SU-DHL-6 (cell line): ENCODE results near the gene RRAGA.

ENCODE experiments used
- H2AFZ ChIP-seq: fragments of 200-600 bp; sonication (generic); 2 replicates; pipeline ENCODE4 v1.6.1; 2014; ENCODE audit warnings: low read depth, mild to moderate bottlenecking, moderate library complexity, mixed read lengths, antibody characterized with exemption, low read length; ENCODE audit not compliant: severe bottlenecking
- H3F3A ChIP-seq: fragments of 200-600 bp; shearing (Covaris generic); 2 replicates; pipeline ENCODE4 v1.6.0; 2016; ENCODE audit warnings: antibody characterized with exemption, mild to moderate bottlenecking; ENCODE audit not compliant: insufficient read depth
- H3K27ac ChIP-seq: fragments of 200-600 bp; sonication (generic); 2 replicates; pipeline ENCODE4 v1.5.1; 2016; ENCODE audit warnings: low read depth, mild to moderate bottlenecking, low read length, moderate library complexity, mixed read lengths
- H3K27me3 ChIP-seq: fragments of 200-600 bp; sonication (generic), shearing (Covaris generic); 2 replicates; pipeline ENCODE4 v1.6.0; 2014; ENCODE audit warnings: mild to moderate bottlenecking, low read length
- H3K36me3 ChIP-seq: fragments of 200-600 bp; sonication (generic); 2 replicates; pipeline ENCODE4 v1.6.1; 2014; ENCODE audit warnings: mild to moderate bottlenecking, low read length, mixed read lengths
- H3K4me2 ChIP-seq: fragments of 300-600, 200-600 bp; shearing (Covaris generic), sonication (generic); 2 replicates; pipeline ENCODE4 v1.6.0; 2014; ENCODE audit warnings: low read length, low read depth, mild to moderate bottlenecking; ENCODE audit not compliant: poor library complexity, severe bottlenecking
- H3K4me3 ChIP-seq: fragments of 200-600 bp; sonication (generic); 2 replicates; pipeline ENCODE4 v1.5.1; 2014; ENCODE audit warnings: antibody characterized with exemption, low read length, mild to moderate bottlenecking, mixed read lengths; ENCODE audit not compliant: insufficient read depth, poor library complexity, severe bottlenecking
- H3K79me2 ChIP-seq: fragments of 200-600 bp; sonication (generic); 2 replicates; pipeline ENCODE4 v1.6.1; 2014; ENCODE audit warnings: mild to moderate bottlenecking, low read length, moderate library complexity; ENCODE audit not compliant: insufficient read depth
- H3K9ac ChIP-seq: fragments of 200-600 bp; sonication (generic); 2 replicates; pipeline ENCODE4 v1.7.0; 2014; ENCODE audit warnings: mild to moderate bottlenecking, low read length
- H3K9me2 ChIP-seq: fragments of 200-600 bp; sonication (generic); replicated peaks from 2 replicates; pipeline ENCODE4 v1.6.1; 2014; ENCODE audit warnings: low read length; ENCODE audit not compliant: insufficient read depth
- H3K9me3 ChIP-seq: fragments of 200-600 bp; sonication (generic); 2 replicates; pipeline ENCODE4 v1.6.1; 2014; ENCODE audit warnings: low read length, mixed read lengths; ENCODE audit not compliant: insufficient read depth
- H4K20me1 ChIP-seq: fragments of 200-600 bp; sonication (generic); 2 replicates; pipeline ENCODE4 v1.6.1; 2014; ENCODE audit warnings: low read depth, mild to moderate bottlenecking, antibody characterized with exemption, low read length, moderate library complexity, mixed read lengths
- EZH2phosphoT487 ChIP-seq: fragments of 200-600 bp; sonication (generic), shearing (Covaris generic); conservative IDR thresholded peaks from 2 replicates; pipeline ENCODE4 v1.6.1; 2018; ENCODE audit warnings: mild to moderate bottlenecking, antibody characterized with exemption, low read length, moderate library complexity, mixed read lengths
- TF ChIP-seq, protein P1 (sequence below): fragments of 200-600 bp; sonication (generic); IDR thresholded peaks from one replicate; pipeline ENCODE4 v1.5.1; 2017; ENCODE audit warnings: antibody characterized with exemption, mild to moderate bottlenecking, low read length, moderate library complexity; ENCODE audit not compliant: insufficient read depth, poor library complexity, severe bottlenecking

Gene RRAGA, protein sequence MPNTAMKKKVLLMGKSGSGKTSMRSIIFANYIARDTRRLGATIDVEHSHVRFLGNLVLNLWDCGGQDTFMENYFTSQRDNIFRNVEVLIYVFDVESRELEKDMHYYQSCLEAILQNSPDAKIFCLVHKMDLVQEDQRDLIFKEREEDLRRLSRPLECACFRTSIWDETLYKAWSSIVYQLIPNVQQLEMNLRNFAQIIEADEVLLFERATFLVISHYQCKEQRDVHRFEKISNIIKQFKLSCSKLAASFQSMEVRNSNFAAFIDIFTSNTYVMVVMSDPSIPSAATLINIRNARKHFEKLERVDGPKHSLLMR

DNA sequence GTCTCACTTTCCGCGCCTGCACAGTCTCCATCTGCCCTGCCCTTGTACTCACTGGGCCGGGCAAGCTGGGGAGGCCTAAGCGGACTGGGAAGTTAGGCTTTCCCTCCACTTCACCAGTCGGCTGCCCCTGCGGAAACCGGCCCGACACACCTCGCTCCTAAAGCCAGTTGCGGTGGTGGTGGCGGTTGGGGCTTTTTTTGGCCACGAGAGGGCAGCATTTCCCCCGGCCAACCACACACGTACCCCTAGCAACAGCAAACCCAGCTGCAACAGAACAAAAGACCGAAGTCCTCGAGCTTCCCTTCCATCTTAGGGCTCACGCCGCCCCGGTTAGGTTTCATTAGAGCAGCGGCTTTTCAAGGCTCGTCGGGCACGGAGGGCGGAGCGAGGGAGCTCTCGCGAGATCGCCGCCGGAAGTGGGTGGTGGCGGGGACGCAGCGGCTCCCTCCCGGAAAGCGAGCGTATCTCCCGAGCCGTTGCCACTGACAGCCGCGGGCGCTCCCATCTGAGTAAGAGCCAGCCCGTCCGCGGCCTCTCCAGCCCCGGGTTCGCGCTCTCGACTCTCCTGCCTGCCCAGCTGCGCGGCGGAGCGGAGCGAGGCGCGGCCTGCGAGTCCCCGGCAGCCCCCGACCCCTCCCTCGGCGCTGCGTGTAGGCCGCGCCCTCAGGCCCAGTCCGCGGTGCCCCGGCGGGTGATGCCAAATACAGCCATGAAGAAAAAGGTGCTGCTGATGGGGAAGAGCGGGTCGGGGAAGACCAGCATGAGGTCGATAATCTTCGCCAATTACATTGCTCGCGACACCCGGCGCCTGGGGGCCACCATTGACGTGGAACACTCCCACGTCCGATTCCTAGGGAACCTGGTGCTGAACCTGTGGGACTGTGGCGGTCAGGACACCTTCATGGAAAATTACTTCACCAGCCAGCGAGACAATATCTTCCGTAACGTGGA is at the start of gene RRAGA:
TSS of gene RRAGA (plus strand) at position 462 of the 951 bp plus-strand sequence. CDS start at position 695, 233 bp downstream.
- TF ChIP-seq EZH2phosphoT487 = no peak
- TF ChIP-seq, protein P1, sequence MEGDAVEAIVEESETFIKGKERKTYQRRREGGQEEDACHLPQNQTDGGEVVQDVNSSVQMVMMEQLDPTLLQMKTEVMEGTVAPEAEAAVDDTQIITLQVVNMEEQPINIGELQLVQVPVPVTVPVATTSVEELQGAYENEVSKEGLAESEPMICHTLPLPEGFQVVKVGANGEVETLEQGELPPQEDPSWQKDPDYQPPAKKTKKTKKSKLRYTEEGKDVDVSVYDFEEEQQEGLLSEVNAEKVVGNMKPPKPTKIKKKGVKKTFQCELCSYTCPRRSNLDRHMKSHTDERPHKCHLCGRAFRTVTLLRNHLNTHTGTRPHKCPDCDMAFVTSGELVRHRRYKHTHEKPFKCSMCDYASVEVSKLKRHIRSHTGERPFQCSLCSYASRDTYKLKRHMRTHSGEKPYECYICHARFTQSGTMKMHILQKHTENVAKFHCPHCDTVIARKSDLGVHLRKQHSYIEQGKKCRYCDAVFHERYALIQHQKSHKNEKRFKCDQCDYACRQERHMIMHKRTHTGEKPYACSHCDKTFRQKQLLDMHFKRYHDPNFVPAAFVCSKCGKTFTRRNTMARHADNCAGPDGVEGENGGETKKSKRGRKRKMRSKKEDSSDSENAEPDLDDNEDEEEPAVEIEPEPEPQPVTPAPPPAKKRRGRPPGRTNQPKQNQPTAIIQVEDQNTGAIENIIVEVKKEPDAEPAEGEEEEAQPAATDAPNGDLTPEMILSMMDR = peak; percentile 98
- peak within 1 kb of the TSS; percentile 61 for H3K4me2 ChIP-seq
- H3K36me3 ChIP-seq = no peaks in the 10 kb centered on the region
- H4K20me1 ChIP-seq = no peaks in the 10 kb centered on the region
- peak within 1 kb of the TSS; percentile 58 for H3K4me3 ChIP-seq
- H2AFZ ChIP-seq = peak within 1 kb of the TSS; percentile 88
- peak within 1 kb of the TSS; percentile 72 for H3K27ac ChIP-seq
- H3K79me2 ChIP-seq = peaks cover 7% of the 10 kb centered on the region; the same call in 1 of the 2 replicates
- no peaks in the 10 kb centered on the region for H3K9me2 ChIP-seq
- H3K9ac ChIP-seq = peak within 1 kb of the TSS; percentile 61
- no peaks in the 10 kb centered on the region for H3K27me3 ChIP-seq
- peaks cover 30% of the 10 kb centered on the region; the same call in 1 of the 2 replicates for H3F3A ChIP-seq
- 0 out of 2 replicates have a peak, but pooled peaks cover 5% of the 10 kb centered on the region for H3K9me3 ChIP-seq

DNA sequence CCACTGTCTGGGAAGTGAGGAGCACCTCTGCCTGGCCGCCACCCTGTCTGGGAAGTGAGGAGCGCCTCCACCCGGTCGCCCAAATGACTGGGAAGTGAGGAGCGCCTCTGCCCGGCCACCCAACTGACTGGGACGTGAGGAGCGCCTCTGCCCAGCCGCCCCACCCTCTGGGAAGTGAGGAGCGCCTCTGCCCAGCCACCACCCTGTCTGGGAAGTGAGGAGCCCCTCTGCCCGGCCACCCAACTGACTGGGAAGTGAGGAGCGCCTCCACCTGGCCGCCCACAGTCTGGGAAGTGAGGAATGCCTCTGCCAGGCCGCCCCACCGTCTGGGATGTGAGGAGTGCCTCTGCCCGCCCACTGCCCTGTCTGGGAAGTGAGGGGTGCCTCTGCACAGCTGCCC is 49.1 kb upstream of the RRAGA start:
- peaks cover 3% of the 10 kb centered on the region; the same call in 1 of the 2 replicates for H3K9me3 ChIP-seq
- H3K4me2 ChIP-seq = no peak overlapping the region
- no peaks in the 10 kb centered on the region for H3F3A ChIP-seq
- H3K9ac ChIP-seq = no peak overlapping the region
- no peaks in the 10 kb centered on the region for H3K9me2 ChIP-seq
- H3K4me3 ChIP-seq = no peak overlapping the region
- TF ChIP-seq EZH2phosphoT487 = no peak
- TF ChIP-seq, protein P1 = no peak
- H3K27ac ChIP-seq = no peak overlapping the region
- H3K79me2 ChIP-seq = no peaks in the 10 kb centered on the region
- no peaks in the 10 kb centered on the region for H3K36me3 ChIP-seq
- no peaks in the 10 kb centered on the region for H4K20me1 ChIP-seq
- no peak overlapping the region for H2AFZ ChIP-seq
- no peaks in the 10 kb centered on the region for H3K27me3 ChIP-seq

DNA sequence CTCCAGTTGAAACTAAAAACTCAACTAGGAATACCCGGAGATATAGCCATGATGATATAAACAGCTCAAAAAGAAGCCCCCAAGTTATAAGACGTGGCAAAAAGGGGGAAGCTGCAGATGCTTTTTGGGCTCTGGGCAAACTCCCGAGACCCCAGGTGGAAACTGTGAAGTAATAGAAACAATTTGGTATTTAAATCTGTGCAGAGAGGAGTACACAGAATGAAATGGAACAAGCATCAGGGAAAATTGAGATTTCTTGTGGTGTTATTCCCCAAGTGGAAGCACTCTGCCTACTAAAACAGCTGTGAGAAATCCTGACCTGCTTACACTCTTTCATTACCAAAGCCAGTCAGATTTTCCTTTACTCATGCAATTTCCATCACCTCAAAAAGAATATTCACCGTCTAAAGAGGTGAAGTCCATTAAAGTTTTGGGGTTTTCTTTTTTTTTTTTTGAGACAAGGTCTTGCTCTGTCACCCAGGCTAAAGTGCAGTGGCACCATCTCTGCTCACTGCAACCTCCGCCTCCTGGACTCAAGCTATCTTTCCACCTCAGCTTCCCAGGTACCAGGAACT is 39.7 kb upstream of the RRAGA start:
- Histone ChIP-seq H3K9ac (no peak overlapping the region), H3K27ac (no peak overlapping the region), H4K20me1 (no peaks in the 10 kb centered on the region), H3K4me2 (no peak overlapping the region), H3F3A (no peaks in the 10 kb centered on the region), H3K4me3 (no peak overlapping the region), H3K9me3 (no peaks in the 10 kb centered on the region), H3K9me2 (no peaks in the 10 kb centered on the region), H3K27me3 (no peaks in the 10 kb centered on the region), H2AFZ (no peak overlapping the region), H3K79me2 (no peaks in the 10 kb centered on the region), H3K36me3 (no peaks in the 10 kb centered on the region)
- TF ChIP-seq EZH2phosphoT487 = no peak
- TF ChIP-seq, protein P1 = no peak
